HG03095 (cell line): Measurements from ENCODE around the gene STYXL1.
"Not testable (repeated sequence)": the region's sequence is repeated elsewhere in the genome, so short reads cannot be mapped to it uniquely, and the experiment has no call there.

ENCODE experiments used
- ATAC-seq: cut with Tn5 transposase; IDR thresholded peaks from one replicate; pipeline ENCODE4 v1.9.1; 2021; ENCODE audit warnings: moderate library complexity; ENCODE audit not compliant: unreplicated experiment

STYXL1 gene

DNA sequence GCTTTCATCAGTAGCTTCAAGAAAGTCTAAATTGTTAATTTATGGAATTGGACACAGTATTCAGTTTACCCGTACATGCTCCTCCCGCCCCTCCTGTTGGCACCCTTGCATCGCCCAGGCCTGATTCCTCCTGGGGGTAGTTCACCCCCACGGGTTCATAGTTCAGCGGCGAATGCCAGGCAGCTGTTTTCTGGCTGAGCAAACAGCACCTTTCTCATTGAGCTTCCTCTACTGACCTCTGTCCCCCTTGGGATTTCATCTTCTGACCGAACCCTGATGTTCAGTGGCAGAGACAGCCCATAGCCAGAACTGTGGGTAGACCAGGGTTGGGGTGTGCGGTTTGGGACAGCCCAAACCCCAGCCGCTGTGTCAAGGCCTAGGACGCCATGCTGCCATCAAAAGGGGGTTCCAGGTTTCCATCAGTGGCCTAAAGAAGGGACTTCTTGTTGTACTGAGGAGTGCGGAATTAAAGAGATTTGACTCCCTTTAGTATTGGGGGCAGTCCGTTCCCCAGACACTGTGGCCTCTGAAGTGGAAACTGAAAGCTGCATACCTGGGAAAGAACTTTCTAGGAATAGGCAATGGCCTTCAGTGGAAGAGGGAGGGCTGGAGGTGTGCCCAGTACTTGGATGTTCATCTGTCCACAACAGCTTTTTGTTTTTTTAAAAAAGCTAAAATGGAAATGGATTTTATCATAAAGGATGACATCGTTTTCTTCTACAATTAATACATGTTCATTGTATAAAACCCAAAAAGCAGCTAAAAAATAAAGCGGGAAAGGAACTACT lies 19.1 kb upstream of the STYXL1 start:
- no peak for ATAC-seq

DNA sequence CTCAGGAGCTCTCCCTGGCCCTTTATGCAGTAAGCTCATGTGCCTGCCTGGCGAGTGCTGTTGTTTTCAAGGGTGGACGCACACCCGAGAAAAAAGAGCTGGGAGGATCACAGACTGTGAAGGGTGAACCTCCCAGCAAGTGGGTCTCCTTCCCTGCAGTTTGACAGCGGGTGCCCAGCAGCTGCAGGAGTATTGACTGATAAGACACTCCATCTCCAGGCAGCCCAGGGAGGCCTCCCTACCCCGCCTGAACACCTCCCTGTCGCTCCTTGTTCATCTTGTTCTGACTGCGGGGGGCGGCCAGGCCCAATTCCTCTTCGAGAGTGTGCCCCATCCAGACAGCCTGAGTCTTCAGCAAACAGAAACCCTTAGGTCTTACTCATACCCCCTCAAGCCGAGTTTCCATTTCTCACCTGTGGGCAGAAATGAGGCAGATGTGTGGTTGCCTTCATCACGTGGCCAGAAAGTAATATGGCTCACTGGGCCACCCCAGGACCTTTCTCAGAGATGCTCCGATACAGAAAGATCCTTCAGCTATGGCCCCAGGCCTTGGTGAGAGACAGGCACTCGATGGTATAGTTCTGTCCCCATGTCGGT lies 17.3 kb upstream of the STYXL1 start:
- no peak for ATAC-seq

DNA sequence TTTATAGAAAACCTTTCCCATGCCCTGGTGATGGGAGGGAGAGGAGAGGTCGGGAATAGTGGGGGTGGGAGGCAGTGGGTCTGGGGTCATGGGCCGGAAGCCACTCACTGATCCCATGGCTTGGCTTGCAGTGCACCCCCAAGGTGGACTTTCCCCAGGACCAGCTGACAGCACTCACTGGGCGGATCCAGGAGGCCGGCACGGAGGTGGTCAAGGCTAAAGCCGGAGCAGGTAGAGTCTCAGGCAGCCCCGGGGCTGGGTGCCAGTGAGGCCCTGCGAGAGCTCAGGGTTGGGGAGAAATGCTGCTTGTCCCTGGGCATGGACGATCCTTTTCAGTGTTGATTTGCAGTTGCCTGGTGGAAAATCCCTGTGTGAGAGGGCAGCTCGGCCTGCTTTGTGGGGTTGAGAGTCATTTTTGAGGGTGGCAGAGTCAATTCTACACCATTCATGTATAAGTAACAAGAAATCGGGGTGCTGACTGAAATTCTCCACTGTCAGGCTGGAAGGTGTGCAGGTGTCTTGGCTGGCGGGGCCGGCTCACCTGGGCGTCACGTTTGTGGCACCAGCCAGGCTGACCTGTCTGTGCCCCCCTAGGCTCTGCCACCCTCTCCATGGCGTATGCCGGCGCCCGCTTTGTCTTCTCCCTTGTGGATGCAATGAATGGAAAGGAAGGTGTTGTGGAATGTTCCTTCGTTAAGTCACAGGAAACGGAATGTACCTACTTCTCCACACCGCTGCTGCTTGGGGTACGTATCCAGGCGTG lies 16.6 kb upstream of the STYXL1 start:
- no peak for ATAC-seq

DNA sequence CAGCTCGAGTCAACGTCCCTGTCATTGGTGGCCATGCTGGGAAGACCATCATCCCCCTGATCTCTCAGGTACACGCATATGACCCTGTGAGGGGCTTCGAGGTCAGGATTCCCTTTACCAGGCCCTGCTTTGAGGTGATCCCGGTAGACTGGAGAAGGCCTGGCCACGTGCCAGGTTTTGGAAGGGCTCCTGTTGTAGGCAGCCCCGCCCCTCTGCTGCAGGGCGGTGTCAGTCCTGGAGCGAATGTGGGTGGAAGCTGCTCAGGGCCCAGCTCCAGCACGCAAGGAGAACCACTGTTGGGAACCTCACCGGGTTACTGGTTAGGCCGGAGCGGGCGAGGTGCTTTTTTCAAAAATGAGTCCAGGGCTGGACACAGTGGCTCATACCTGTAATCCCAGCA lies 15.7 kb upstream of the STYXL1 start:
- ATAC-seq, result no peak

DNA sequence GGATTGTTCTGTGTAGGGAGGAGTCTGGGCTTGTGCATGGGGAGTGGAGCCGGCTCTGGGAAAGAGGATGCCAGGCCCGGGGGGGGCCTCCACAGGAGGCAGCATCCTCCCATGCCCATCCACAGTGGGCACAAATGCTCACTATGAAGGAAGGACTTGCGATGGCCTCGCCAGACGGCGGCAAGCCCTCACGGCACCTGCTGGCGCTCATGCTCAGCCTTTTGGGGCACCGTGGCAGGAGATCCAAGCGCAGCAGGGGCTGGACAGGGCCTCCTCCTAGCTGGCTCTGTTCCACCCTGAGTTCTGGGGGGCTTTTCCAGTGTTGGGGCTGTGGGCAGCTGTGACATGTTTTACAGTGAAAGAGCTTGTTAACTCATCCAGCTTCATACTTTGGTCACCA lies 15.3 kb upstream of the STYXL1 start:
- no peak for ATAC-seq

DNA sequence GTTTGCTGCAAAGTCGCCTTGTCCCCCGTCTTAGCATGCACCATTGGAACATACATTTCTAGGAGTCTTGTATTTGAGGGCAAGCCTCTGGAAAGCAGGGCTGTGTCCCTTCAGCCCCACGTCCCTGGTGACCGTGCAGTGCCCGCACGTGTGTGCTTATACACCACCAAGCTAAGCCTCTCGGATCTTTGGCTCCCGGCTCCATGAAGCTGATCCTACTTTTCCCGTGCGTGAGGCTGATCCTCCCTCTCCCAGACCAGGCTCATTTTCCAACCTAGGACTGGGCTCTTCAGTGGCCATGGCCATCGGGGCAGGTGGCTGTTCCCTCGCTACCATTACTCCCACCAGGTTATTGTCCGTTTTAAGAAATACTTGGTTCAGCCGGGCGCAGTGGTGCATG lies 14.5 kb upstream of the STYXL1 start:
- no peak for ATAC-seq

DNA sequence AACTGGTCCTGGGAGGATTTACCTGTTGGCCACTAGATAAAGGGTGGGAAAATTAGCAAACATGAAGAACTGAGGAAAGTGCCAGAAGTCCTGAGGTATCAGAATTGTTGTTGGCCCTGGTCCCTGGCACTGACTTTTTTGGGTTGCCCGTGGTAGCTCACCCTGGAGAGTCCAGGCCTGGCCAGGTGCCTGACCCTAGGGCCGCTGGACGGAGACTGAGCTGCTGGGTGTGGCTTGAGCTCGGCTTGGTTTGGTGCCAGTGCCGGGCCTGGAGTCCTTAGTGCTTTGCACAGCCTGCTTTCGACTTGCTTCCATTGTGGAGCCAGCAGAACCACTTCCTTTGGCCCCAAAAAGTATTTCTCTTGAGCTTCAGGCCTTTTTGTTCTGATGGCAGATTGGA lies 13.0 kb upstream of the STYXL1 start:
- ATAC-seq, result no peak

DNA sequence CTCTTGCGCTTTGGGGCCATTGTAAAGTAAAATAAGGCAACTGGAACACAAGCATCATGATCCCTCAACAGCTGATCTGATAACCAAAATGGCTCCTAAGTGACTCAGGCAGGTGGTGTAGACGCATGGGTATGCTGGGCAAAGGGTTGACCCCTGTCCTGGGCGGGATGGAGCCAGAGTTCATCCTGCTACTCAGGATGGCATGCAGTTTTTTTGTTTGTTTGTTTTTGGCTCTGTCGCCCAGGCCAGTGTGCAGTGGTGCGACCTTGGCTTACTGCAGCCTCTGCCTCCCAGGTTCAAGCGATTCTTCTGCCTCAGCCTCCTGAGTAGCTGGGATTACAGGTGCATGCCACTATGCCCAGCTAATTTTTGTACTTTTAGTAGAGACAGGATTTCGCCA lies 10.9 kb upstream of the STYXL1 start:
- not testable (repeated sequence) for ATAC-seq

DNA sequence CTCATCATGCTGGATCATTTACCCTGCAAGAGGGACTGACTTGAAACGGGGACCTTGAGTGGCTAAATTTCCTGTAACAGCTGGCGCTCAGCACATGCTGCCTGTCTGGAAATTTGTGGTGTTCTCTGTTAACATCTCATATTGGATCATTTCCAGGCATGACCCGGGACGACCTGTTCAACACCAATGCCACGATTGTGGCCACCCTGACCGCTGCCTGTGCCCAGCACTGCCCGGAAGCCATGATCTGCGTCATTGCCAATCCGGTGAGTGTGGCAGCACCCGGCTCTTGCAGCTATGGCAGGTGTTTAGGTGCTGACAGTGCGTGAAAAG lies 10.0 kb upstream of the STYXL1 start:
- ATAC-seq, result no peak

DNA sequence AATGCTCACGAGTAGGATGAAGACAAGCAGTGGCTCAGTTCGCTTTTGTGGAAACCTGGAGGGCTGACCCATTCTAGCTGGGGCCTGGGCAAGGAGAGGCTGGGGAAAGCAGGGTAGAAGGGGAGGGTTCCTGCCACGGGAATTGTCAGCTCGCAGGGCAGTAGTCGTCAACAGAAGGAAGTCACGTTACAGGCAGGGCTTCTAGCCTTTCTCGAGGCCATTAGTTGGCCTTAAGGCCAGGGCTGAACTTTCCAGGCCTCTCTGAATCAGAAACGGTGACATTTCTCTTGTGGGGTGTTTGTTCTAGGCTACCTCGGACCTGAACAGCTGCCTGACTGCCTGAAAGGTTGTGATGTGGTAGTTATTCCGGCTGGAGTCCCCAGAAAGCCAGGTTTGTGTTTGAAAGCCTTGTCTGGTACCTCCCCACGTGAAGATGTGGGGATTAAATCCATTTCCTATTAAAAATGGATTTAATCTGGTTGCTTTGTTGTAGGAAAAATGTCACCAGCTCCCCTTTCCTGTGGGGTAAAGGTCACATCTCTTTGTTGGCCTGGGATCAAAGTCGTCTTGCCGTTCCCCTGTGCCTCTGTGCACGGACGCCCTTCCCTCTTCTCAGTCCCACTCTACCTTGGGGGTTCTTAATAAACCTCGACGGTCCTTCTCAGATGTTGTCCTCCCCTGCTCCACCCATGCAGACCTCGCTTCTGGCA lies 9.5 kb upstream of the STYXL1 start:
- no peak for ATAC-seq

DNA sequence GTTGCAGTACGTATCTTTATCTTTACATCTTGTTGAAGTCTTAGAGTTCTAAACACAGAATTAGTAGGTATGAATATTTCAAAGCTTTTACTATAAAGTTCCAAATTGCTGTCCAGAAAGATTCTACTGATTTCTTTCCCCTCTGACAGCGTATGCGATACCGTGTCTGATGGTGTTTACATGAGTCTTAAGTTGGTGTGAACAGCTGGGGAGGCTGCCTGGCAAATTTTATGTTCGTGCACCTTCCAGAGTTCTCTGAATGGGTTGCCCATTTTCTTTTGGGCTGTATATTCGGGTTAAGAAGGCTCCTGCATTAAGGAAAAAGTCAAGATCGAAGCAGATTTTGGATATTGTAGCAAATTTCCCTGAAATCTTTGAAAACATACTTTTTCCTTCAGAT lies 8.4 kb upstream of the STYXL1 start:
- no peak for ATAC-seq

DNA sequence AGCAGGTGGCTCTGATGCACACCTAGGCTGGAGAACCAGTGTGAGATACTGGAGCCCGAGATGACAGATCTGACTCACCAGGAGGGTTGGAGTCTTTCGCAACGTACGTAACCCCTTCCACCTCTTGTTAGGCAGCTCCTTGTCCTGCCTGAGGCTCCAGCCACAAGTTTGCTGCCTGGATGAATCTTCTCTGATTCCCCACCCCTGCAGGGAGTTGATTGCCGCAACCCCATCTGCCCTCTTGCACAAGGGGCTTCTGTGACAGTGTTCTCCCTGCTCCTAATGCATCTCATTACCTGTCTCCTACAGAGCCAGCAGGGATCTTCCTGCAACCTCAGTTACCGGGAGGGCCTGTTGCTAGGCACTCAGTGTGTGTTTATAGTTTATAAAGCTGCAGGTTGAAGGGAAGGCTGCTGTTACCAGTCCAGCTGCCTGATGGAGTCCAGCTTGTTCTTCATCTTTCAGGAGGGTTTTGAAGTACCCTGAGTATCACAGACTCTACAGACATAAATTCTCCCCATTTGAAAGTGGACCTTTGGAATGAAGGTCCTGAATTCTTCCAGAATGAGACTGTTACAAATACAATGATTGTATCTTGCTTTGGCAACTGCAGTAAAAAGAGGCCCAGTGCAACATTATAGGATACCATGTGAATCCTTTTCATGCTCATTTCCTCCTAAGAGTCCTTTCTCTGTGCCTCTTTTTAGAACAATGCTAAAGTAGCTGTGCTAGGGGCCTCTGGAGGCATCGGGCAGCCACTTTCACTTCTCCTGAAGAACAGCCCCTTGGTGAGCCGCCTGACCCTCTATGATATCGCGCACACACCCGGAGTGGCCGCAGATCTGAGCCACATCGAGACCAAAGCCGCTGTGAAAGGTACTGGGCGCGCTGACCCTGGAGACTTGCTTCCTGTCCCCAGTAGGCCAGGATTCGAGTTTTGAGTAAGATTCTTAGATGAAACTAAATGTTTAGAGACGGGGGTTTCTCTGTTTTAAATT lies 6.6 kb upstream of the STYXL1 start:
- ATAC-seq, result no peak

DNA sequence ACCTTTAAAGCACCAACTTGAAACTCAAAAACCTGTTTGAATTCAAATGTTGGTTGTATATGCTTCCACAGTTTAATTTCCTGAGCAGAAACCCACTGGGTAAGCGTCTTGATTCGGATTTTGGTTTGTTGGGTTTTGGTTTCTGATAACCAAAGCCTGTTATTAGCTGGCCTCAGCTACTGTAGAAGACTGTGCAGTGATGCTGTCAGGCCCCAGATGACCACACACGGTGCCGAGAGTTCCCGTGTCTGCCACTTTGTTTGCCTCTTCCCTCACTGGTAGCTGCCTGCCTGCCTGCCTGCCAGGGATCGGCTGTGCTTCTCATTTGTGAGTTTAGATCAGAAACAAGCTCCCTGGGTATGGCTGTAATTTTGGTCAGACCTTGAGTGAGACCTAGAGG lies 5.7 kb upstream of the STYXL1 start:
- ATAC-seq, result no peak

DNA sequence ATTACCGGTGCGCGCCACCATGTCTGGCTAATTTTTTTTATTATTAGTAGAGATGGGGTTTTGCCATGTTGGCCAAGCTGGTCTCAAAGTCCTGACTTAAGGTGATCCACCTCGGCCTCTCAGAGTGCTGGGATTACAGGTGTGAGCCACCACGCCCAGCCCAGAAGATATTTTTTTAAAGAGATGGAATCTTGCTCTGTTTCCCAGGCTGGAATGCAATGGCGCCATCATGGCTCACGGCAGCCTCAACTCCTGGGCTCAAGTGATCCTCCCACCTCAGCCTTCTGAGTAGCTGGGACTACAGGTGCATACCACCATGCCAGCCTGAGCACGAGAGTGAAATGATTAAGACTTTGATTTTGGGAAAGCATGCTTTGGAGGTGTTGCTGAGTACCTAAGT lies 4.9 kb upstream of the STYXL1 start:
- ATAC-seq, result not testable (repeated sequence)

DNA sequence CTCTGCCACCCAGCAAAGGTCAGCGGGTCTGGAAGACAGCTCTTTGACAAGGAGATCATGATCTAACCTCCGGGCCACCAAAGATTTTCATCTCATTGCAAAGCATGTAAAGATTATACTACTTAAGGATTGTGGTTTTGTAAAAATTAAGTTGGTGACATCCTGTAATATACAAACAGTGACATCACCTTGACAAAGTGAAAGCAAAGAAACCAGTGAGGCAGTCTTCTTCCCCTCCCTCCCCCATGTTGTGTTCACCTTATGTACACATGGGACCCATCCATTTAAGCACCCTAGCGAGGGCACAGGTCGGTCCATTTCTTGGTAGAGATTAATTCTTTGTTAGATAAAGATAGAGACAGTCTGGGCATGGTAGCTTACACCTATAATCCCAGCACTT lies 4.0 kb upstream of the STYXL1 start:
- no peak for ATAC-seq

DNA sequence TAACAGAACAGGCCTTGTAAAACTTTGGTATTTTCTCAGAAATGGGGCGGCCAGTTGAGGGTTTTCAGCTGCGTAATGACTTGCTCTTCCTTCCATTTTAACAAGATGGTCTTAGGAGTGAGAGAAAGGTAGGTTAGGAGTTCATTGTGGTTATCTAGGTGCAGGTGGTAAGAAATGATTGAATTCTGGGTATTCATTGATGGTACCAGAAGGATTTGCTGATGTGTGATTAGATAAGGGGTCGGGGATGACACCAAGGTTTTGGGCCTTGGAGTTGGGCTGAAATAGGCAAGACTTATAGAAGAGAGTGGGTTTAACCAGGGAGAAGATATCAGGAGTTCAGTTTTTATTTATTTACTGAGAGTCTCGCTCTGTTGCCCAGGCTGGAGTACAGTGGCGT lies 2.7 kb upstream of the STYXL1 start:
- no peak for ATAC-seq

DNA sequence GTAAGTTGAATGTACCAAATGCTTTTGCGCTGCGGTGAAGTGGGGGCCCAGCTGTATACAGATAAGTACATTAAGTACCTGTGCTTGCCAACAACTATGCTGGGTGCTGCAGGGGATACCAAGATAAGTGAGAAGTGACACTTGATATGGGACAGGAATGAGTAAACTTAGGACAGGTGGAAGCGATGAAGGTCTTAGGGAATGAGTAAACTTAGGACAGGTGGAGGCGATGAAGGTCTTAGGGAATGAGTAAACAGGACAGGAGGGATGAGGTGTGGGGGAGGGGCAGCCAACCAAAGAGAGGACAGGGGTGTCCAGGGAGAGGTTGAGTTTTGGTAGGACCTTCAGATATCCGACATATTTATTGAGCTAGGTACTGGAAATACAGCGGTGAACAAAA lies 1.5 kb upstream of the STYXL1 start:
- no peak for ATAC-seq

DNA sequence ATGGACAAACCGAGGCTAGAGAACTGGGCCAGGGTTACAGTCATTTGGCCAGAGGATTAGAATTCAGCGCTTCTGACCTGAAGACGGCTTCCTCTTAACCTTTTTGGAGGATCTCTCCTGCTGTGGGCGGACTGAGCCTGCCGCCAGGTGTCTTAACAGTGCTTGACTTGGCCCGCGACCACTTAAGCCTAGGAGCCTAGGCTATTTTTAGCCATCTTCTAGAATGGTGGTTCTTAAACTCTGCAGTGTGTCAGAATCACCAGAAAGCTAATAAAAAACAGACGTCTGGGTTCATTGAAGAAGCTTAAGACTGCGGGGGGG lies 828 bp upstream of the STYXL1 start:
- no peak for ATAC-seq

DNA sequence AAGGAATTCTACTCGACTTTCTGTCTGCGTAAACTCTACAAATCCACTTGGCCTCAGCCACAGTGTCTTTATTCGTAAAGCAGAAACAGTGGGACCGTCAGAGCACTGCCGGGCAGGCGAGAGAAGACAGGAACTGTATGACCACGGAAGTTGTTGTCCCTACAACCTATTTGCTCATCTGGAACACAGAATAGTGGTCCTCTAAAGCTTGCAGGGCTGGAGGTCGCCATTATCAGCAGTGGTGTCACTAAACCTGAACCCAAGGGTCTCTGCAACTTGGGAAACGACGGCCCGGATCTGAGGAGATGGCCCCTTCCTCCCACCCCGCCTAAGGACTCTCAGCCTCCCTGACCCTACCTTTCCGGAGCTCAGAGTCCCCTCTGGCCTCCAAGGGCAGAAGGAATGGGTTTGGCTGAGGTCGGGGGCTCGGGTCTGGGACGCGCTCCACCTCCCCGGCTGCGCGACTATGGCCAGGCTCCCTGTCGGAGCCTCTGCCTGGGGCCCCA lies 442 bp downstream of the STYXL1 start:
- ATAC-seq, result no peak

DNA sequence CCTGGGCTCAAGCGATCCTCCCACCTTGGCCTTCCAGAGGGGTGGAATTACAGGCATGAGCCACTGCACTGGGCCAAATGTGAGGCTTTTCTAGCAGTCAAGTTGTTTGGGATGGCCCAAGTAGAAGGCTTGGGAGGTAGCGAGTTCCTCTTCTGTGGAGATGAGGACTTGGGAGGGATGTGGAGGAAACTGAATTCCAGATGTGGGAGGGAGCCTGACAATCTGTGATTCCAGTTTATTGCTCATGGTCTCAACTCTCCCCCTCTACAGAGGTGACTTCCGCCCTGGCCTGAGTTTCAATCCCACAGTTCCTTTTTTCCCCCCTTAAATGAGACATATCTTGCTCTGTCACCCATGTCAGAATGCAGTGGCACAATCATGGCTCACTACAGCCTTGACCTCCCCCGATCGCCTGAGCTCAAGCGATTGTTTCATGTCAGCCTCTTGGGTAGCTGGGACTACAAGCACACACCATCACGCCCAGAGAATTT lies 3.4 kb downstream of the STYXL1 start:
- no peak for ATAC-seq
